GM18526 (cell line): ENCODE measurements around the gene PRRG4.

Source experiments
- POLR2A ChIP-seq: IDR thresholded peaks from 3 replicates; pipeline ENCODE4 v1.6.1; 2011; ENCODE audit not compliant: insufficient read length; ENCODE audit errors: extremely low read depth

Gene PRRG4

GRCh38 chr11:32829680-32830412 lies at the start of gene PRRG4:
Gene PRRG4, plus strand, starts transcription at chr11:32829927. Its CDS starts 603 bp downstream, at chr11:32830530.
- peak; percentile 63 for TF ChIP-seq POLR2A

DNA sequence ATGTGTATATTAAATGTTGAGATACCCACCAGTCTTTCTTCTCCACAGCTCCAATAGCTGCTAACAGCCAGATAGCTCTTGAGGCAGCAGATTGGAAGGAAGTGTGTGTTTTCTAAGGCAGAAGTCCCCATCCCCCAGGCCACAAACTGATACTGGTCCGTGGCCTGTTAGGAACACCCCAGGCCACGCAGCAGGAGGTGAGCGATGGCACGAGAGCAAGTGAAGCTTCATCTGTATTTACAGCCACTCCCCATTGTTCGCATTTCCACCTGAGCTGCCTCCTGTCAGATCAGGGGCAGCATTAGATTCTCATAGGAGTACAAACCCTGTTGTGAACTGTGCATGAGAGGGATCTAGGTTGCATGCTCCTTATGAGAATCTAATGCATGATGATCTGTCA lies 48.0 kb upstream of the PRRG4 start:
- no peak for TF ChIP-seq POLR2A

GRCh38 chr11:32785262-32785661 lies 44.5 kb upstream of the PRRG4 start:
- no peak for TF ChIP-seq POLR2A

DNA sequence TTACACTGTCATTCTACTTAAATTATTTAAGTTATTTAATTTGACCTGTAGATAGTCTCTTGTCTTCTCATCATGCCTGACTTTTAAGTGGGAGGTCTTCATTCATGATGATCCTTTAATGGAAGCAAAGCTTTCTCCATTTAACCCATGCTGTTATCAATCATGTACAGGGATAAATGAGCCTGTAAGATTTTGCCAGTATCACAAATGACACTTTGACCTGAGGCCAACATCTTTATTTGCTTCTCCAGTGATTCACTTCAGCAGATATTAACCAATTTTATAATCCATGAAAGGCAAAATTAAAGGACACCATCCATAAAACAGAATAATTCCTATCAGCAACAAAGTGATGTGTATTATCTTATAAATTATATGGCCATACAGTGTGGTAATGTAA lies 42.9 kb upstream of the PRRG4 start:
- no peak for TF ChIP-seq POLR2A

GRCh38 chr11:32790916-32791315 lies 38.8 kb upstream of the PRRG4 start:
- no peak for TF ChIP-seq POLR2A

DNA sequence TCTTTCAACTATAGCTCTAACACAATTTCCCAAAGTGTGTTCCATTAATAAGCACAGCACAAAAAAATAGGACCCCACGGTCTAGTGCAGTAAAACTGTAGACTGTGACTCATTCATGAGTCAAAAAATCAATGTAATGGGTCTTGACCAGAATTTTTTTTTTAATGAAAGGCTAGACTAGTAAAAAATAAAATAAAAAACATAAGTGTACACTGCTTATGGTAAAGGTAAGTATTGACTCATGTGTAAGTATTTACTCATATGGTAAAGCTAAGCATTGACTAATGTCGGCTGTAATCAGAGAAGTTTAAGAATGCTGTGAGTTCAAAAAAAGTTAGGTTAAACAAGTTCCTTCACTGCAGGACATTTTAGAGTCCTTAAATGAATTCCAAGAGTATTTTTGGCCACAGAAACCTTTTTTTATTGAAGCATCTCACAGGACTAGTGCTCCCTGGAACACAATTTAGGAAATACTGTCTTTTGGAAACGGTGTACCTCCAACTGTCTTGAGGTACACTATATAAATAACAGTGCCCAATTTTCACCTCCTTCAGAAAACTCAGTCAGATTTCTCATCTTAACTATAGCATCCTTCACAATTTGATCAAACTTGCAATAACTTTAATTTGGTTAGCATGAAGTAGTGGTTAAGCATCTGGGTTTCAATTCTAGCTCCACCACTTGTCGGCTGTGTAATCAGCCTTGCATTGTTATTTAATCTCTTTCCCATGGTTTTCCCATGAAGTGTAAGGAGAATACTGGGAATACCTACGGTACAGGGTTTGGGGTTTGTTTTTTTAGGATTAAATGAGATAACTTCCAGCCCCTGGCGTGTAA lies 37.4 kb upstream of the PRRG4 start:
- no peak for TF ChIP-seq POLR2A

- no peak for TF ChIP-seq POLR2A
Observed at GRCh38 chr11:32792948-32793475, 36.7 kb upstream of the PRRG4 start.

- no peak for TF ChIP-seq POLR2A
Observed at GRCh38 chr11:32794439-32794838, 35.3 kb upstream of the PRRG4 start, which contains the start of gene CCDC73. Gene CCDC73, minus strand, starts transcription at chr11:32794662. Its CDS starts 34,419 bp downstream, at chr11:32760243.

- no peak for TF ChIP-seq POLR2A
Observed at GRCh38 chr11:32796425-32796824, 33.3 kb upstream of the PRRG4 start.

DNA sequence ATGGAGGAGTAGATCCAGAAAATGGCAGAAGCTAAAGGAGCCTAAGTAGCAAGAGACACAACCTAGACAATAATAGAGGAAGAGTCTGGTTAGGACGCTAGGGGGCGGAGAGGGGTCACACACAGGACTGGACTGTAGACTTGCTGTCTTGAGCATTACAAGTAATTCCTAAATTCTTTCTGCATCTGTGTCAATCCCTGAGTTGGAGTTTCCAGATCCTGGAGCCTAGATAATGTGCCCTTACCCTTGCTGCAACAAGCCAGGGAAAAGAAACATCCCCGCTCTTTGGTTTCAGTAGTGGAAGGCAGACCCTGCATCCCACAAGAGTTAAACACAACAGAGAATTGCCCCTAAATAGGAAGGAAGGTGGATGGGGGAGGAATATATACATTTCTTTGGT lies 20.4 kb upstream of the PRRG4 start:
- no peak for TF ChIP-seq POLR2A

GRCh38 chr11:32817181-32817851 lies 12.4 kb upstream of the PRRG4 start:
- TF ChIP-seq POLR2A = no peak

DNA sequence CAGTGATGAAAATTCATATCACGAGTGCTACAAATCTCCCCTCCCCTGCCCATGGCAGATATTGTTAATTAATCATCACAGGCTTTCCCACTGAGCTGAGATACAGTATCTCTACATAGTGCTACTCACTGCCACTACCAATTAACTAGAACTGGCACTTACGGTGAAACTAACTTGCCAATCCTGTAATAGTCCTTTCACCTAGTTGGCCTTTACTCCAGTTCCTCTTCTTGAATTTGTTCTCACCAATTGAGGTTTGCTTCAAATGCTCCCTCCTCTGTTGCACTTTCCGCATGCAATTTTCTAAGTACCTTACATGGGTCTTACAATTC lies 11.9 kb upstream of the PRRG4 start:
- no peak for TF ChIP-seq POLR2A

- TF ChIP-seq POLR2A = no peak
Observed at GRCh38 chr11:32819187-32819586, 10.5 kb upstream of the PRRG4 start.

- no peak for TF ChIP-seq POLR2A
Observed at GRCh38 chr11:32820497-32820896, 9.2 kb upstream of the PRRG4 start.

- no peak for TF ChIP-seq POLR2A
Observed at GRCh38 chr11:32821517-32821916, 8.2 kb upstream of the PRRG4 start.

DNA sequence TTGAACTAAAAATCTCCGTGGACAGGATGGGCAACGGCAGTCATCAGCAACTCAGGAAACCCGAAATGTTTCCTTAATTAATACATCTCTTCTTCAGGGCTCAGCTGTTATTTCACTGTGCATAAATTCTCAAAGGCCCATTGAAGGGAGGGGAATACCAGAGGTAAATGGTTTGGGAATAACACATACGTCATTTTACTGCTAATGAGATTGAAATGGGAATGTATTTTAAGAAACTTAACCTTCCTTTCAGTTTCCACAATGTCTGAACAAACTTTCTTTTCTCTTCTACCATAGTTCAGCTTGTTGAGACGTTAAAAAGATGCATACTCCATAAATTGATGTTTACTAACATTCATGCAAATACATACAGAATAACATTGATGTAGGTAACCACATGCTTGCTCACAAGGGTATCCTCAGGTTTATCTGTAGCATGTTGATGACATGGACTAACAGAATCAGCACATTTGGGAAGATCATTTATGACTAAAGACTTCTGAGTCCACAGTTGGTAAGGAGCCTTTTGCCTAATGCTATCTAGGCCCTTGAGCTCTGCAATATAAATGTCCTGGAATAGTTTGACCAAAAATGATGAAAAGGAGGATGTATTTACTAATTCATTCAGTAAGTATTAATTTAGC lies 7.7 kb upstream of the PRRG4 start:
- no peak for TF ChIP-seq POLR2A

DNA sequence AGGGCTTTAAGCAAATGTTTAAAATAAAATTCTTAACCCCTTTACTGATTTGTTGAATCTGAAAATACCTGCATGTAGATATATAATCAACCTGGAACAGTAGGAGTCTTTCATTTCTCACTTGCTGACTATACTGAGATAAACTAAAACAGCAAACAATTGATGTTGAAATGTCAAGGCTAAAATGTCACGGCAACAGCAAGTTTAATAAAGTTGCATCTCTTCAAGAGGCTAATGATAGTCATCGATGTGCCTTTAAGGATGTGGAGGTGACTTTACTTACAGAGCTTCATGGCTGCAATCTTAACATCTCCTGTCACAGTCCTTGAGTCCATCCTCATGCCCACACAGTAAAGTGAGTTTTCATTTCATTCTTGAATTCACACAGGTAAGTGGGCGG lies 3.6 kb upstream of the PRRG4 start:
- no peak for TF ChIP-seq POLR2A
